ENCODE data around the gene SPEN. TPM values are rescaled to one million over a fixed set of nuclear protein-coding genes. Genes with fewer than 3 reads are reported as not detected.
A peak's percentile ranks its signal among the peaks of the same experiment; 100 is the strongest.
"Not testable (repeated sequence)": the region's sequence is repeated elsewhere in the genome, so short reads cannot be mapped to it uniquely, and the experiment has no call there.

Gene SPEN
- polyA plus RNA-seq, 1 experiment = 4.6 TPM

DNA sequence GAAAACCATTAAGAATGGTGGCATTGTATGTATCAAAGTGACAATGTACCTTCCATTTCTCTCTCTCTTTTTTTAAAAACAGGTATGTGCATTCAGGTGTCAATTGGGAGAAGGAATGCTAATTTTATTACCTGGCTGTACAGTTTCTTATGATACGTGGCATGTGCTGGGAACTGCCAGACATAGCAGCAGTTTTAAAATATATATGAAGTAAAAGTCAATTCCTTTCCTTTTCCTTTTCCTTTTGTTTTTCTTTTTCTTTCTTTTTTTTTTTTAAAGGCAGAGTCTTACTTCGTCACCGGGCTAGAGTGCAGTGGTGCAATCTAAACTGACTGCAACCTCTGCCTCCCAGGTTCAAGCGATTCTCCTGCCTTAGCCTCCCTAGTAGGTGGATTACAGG lies 37.0 kb downstream of the SPEN start:
- no peak for DNase-seq (ENCODE audit: low read depth)
- no peaks in the 10 kb centered on the region for H3K27me3 ChIP-seq (ENCODE audit: control insufficient read depth, insufficient read depth, low read length)
- POLR2A ChIA-PET = no interaction called here
- CTCF ChIA-PET = no interaction called here
- no peak overlapping the region for H3K4me3 ChIP-seq (ENCODE audit: low read depth, low read length)
- no peaks in the 10 kb centered on the region for H3K36me3 ChIP-seq (ENCODE audit: control insufficient read depth, insufficient read depth, low read length)
- TF ChIP-seq, protein P1, sequence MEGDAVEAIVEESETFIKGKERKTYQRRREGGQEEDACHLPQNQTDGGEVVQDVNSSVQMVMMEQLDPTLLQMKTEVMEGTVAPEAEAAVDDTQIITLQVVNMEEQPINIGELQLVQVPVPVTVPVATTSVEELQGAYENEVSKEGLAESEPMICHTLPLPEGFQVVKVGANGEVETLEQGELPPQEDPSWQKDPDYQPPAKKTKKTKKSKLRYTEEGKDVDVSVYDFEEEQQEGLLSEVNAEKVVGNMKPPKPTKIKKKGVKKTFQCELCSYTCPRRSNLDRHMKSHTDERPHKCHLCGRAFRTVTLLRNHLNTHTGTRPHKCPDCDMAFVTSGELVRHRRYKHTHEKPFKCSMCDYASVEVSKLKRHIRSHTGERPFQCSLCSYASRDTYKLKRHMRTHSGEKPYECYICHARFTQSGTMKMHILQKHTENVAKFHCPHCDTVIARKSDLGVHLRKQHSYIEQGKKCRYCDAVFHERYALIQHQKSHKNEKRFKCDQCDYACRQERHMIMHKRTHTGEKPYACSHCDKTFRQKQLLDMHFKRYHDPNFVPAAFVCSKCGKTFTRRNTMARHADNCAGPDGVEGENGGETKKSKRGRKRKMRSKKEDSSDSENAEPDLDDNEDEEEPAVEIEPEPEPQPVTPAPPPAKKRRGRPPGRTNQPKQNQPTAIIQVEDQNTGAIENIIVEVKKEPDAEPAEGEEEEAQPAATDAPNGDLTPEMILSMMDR (IDR thresholded peaks at IDR 0.05; ENCODE audit: insufficient read depth, low read depth, low read length) = no peak

DNA sequence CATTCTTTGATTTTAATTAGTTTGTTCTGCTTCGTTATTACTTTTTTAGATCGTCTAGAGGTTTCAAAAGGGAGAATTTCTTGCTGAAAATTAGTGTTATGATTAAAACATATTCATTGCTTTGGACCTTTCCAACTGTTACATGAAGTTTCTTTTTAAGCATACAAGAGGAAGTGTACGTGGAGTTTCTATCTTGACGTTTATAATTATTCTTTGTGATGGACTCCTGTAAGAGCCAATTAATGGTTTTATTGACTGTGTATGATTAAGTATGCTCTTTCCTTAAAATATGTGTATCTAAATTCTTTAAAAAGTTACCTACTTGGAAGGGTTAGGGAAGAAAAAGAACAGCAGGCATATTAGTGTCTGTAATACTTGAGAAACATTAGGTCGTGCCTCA lies 37.8 kb downstream of the SPEN start:
- no peak for DNase-seq (ENCODE audit: low read depth)

DNA sequence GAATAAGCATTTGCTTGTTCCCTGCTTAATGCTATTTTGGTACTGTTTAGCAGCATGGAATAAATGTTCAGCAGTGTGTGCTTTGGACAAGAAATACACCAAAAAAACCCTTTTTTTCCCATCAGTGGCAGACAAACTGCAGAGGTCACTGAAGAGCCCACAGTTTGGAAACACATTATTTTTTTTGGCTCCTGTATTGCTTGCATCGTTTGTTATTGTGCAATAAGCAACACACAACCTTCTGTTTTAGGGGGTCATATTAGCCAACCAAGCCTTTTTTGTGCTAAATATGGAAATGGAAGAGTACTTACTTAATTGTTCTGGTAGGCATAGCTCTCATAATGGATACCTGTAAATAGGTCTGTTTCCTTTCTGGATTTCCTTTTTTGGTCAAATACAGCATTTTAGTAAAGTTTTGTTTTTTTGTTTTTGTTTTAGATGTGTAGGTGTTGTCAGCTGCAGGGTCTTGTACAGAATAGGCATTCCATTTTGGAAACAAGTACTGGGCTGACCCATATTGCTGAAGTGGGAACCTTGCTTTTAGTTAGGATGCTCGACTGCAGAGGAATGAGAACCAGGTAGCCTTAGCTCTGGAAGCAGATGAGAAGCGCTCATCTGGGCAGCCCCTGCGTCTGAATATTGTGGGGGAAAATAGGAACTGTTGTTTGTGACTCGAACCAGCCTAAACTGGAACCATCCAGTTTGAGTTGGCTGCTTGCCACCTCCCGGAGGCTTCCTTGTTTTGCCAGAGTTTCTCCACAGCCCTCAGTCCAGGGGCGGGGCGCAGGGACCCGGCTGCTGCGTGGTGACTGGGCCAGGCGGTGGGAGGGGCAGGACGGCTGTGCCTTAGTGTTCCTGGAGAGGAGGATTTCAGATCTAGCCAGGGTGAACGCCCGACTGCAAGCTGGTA lies 38.4 kb downstream of the SPEN start:
- DNase-seq (ENCODE audit: low read depth) = peak; percentile 65
- CTCF ChIA-PET = interaction anchor here (0.6 to 1.5 kb wide), 4 partner anchors 9 to 99 kb away, joined by 3 read pairs; no protein-coding TSS in a partner anchor
- POLR2A ChIA-PET = no interaction called here
- peak overlapping the region; percentile 38 for H3K4me3 ChIP-seq (ENCODE audit: low read depth, low read length)
- TF ChIP-seq, protein P1 (IDR thresholded peaks at IDR 0.05; ENCODE audit: insufficient read depth, low read depth, low read length) = peak; percentile 49
- no peaks in the 10 kb centered on the region for H3K36me3 ChIP-seq (ENCODE audit: control insufficient read depth, insufficient read depth, low read length)
- H3K27me3 ChIP-seq (ENCODE audit: control insufficient read depth, insufficient read depth, low read length) = no peaks in the 10 kb centered on the region

More for the DNA sequence above, 37.8 kb downstream of the SPEN start:
- Histone ChIP-seq H3K27me3 (ENCODE audit: control insufficient read depth, insufficient read depth, low read length) (no peaks in the 10 kb centered on the region), H3K36me3 (ENCODE audit: control insufficient read depth, insufficient read depth, low read length) (no peaks in the 10 kb centered on the region), H3K4me3 (ENCODE audit: low read depth, low read length) (no peak overlapping the region)
- TF ChIP-seq, protein P1 (IDR thresholded peaks at IDR 0.05; ENCODE audit: insufficient read depth, low read depth, low read length) = no peak
- ChIA-PET POLR2A (no interaction called here), CTCF (no interaction called here)

DNA sequence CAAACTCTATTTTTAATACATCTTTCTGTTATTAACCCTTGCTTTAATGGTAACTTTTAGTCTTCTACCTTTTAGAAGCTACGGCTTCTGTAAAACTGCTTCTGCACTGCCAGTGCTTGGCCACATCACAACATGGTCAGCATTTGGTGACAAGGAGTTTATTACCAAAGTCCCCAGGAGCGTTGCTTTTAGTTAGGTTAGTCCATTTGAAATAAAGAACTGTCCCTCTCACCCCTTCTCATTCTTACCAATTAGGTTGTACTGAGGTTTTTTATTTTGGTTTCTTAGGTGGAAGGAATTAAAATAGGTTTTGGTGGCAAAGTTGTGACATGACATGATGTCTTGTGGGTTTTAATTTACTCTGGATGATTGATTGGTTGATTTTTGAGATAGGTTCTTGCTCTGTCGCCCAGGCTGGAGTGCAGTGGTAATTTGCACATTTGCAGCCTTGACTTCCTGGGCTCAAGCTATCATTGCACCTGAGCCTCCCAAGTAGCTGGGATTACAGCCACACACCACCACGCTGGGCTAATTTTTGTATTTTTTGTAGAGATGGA lies 39.2 kb downstream of the SPEN start:
- no peaks in the 10 kb centered on the region for H3K36me3 ChIP-seq (ENCODE audit: control insufficient read depth, insufficient read depth, low read length)
- no peak for DNase-seq (ENCODE audit: low read depth)
- TF ChIP-seq, protein P1 (IDR thresholded peaks at IDR 0.05; ENCODE audit: insufficient read depth, low read depth, low read length) = no peak
- POLR2A ChIA-PET = no interaction called here
- peak overlapping the region; percentile 38 for H3K4me3 ChIP-seq (ENCODE audit: low read depth, low read length)
- no peaks in the 10 kb centered on the region for H3K27me3 ChIP-seq (ENCODE audit: control insufficient read depth, insufficient read depth, low read length)
- CTCF ChIA-PET = interaction anchor here (0.6 to 1.5 kb wide), 3 partner anchors 37 to 99 kb away, joined by 3 read pairs; no protein-coding TSS in a partner anchor

DNA sequence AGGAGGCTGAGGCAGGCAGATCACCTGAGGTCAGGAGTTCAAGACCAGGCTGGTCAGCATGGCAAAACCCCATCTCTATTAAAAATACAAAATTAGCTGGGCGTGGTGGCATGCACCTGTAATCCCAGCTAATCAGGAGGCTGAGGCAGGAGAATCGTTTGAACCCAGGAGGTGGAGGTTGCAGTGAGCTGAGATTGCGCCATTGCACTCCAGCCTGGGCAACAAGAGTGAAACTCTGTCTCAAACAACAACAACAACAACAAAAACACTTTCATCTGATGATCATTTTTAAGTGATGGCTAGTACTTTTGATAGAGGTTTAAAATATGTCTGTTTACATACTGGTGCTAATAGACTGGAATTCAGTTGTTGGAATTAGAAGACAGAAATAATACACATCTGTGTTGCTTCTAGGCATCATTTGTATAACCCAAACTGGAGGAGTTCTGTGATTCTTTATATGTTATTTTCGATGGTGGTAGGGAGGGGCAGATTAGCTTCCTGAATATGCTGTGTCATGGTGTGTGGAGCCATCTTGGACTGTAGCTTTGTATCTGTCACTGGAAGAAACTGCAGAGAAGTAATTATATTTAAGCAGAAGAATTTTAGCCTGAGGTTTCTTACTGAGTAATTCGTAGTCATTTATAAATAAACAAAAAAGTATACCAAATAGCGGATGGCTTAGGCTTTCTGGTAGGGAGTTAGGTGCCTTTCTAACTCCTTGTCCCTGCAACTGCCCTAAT lies 45.5 kb downstream of the SPEN start:
- H3K36me3 ChIP-seq (ENCODE audit: control insufficient read depth, insufficient read depth, low read length); H3K27me3 ChIP-seq (ENCODE audit: control insufficient read depth, insufficient read depth, low read length); POLR2A ChIA-PET; H3K4me3 ChIP-seq (ENCODE audit: low read depth, low read length): not testable (repeated sequence)
- DNase-seq (ENCODE audit: low read depth) = peak; percentile 49
- CTCF ChIA-PET = interaction anchor here (0.6 to 1.6 kb wide), 3 partner anchors 13 to 116 kb away, joined by 3 read pairs; no protein-coding TSS in a partner anchor
